Panc1 (cell line): ENCODE results near the gene OTOP2. TPM values are rescaled to one million over a fixed set of nuclear protein-coding genes. Genes with fewer than 3 reads are reported as not detected.

ENCODE experiments used
- ATAC-seq: fragments of 200-7000 bp; cut with Tn5 transposase; 2 replicates; pipeline ENCODE4 v1.9.1; 2020; ENCODE audit warnings: mild to moderate bottlenecking, moderate library complexity
- BruUV-seq: library from RNA; stranded (reverse); fragments of 400-500 nt; replicated peaks from 2 replicates; lab custom pipeline; 2021; lab: Mats Ljungman, UMichigan
- CTCF ChIA-PET: fragments of 300-600 bp; sonication (Branson Sonifier 250); formaldehyde crosslinking; loops from one replicate; lab custom pipeline; 2022; ENCODE audit warnings: antibody characterized with exemption; lab: Charles Lee
- POLR2A ChIA-PET: fragments of 300-600 bp; sonication (Branson Sonifier 250); formaldehyde crosslinking; loops from one replicate; lab custom pipeline; 2022; ENCODE audit warnings: antibody characterized with exemption; lab: Charles Lee
- DNase-seq: peaks from one replicate; pipeline ENCODE4 v3.0.0-alpha.2; 2010; ENCODE audit warnings: low read depth, low spot score
- H3K27ac ChIP-seq: 2 replicates; pipeline ENCODE4 v1.5.1; 2011; ENCODE audit warnings: mild to moderate bottlenecking, low read length, inconsistent platforms
- H3K27me3 ChIP-seq: fragments of 200-500 bp; sonication (Bioruptor generic); 2 replicates; pipeline ENCODE4 v1.6.0; 2014; ENCODE audit warnings: low read length, inconsistent platforms; ENCODE audit not compliant: control insufficient read depth, insufficient read depth
- H3K36me3 ChIP-seq: fragments of 200-500 bp; sonication (Bioruptor generic); 2 replicates; pipeline ENCODE4 v1.5.1; 2014; ENCODE audit warnings: inconsistent platforms, mild to moderate bottlenecking, low read length, moderate library complexity; ENCODE audit not compliant: control insufficient read depth, insufficient read depth
- H3K4me1 ChIP-seq: 2 replicates; pipeline ENCODE4 v1.5.1; 2011; ENCODE audit warnings: inconsistent platforms, mild to moderate bottlenecking, low read length, moderate library complexity; ENCODE audit not compliant: control insufficient read depth, insufficient read depth
- H3K4me3 ChIP-seq, 2 experiments: 2 replicates each; pipeline ENCODE4 v1.5.1; 2011 to 2012; ENCODE audit warnings: low read depth in 2 of 2, low read length in 2 of 2, mild to moderate bottlenecking in 2 of 2, inconsistent platforms in 1 of 2, moderate library complexity in 1 of 2
- H3K9me3 ChIP-seq: fragments of 200-500 bp; sonication (Bioruptor generic); 2 replicates; pipeline ENCODE4 v1.5.1; 2014; ENCODE audit warnings: low read depth, mild to moderate bottlenecking, inconsistent platforms, low read length, moderate library complexity; ENCODE audit not compliant: control insufficient read depth, insufficient read depth
- POLR2AphosphoS5 ChIP-seq: IDR thresholded peaks from 2 replicates; pipeline ENCODE4 v1.6.1; 2012; ENCODE audit warnings: mild to moderate bottlenecking, low read depth, low read length, moderate library complexity
- SIN3A ChIP-seq: IDR thresholded peaks from 2 replicates; pipeline ENCODE4 v1.6.1; 2012; ENCODE audit warnings: low read depth, mild to moderate bottlenecking, low read length, moderate library complexity, borderline replicate concordance; ENCODE audit not compliant: insufficient read depth
- TCF7L2 ChIP-seq: IDR thresholded peaks from 2 replicates; pipeline ENCODE4 v1.6.1; 2011; ENCODE audit warnings: mild to moderate bottlenecking, low read depth, low read length, inconsistent platforms
- in situ Hi-C: cut with HindIII; loops from 2 replicates; pipeline ENCODE4 v1.10.0; 2016; ENCODE audit warnings: low sequenced_read_pairs, low pct_unique_long_range_greater_than_20kb
- intact Hi-C: fragments of 100-400 bp; cut with micrococcal nuclease; formaldehyde crosslinking; loops from one replicate; pipeline ENCODE4 v1.10.0; 2022; ENCODE audit not compliant: unreplicated experiment
- total RNA-seq: library from RNA; stranded (reverse); gene quantifications from one replicate; pipeline ENCODE4 v1.2.1, GENCODE V29; 2021; ENCODE audit not compliant: unreplicated experiment
- TF ChIP-seq, protein P1 (sequence below), 2 experiments: IDR thresholded peaks; 2 replicates each; pipeline ENCODE4 v1.6.1; 2011 to 2012; ENCODE audit warnings: low read depth in 2 of 2, control low read depth in 1 of 2, low read length in 1 of 2, mild to moderate bottlenecking in 1 of 2, moderate library complexity in 1 of 2; ENCODE audit not compliant: insufficient read depth in 1 of 2
- TF ChIP-seq, protein P2 (sequence below): fragments of 450-650 bp; IDR thresholded peaks from 2 replicates; pipeline ENCODE4 v1.5.1; 2017; ENCODE audit warnings: mild to moderate bottlenecking

Gene OTOP2
- total RNA-seq, 1 experiment from 2014 or later: not detected

DNA sequence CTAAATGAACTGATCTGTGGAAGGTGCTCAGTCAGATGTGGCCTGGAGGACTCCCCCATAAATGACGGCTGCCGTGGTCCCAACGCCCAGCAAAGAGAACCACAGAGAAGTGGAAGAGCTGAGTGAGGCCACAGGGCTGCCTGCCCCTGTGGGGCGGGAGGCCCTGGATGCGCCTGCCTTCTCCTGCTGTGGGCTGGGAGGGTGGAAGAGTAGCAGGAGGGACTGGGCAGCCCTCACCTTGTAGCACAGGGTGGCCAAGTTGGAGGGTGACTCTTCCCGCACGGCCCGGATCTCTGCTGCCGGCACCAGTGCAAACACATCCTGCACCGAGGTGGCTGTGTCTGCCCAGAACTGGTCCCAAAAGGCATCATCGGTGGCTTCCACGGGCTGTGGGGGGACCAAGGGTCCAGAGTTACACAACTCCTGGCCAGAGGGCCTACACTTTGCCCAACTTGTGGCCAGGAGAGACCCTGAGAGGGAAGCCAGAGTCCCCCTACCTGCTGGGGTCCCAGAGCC is 40.2 kb downstream of the OTOP2 start:
- no peak for DNase-seq
- no peak overlapping the region for H3K27ac ChIP-seq
- intact Hi-C loops (loop anchor here (5.0 kb wide), 1 partner anchor 43 kb away; no protein-coding TSS in a partner anchor), in situ Hi-C loops (no loop called here)
- H3K27me3 ChIP-seq: no peaks in the 10 kb centered on the region
- POLR2A ChIA-PET: interaction anchor here (1.4 kb wide), 1 partner anchor 30 kb away, joined by 11 read pairs; no protein-coding TSS in a partner anchor
- no peaks in the 10 kb centered on the region for H3K36me3 ChIP-seq
- CTCF ChIA-PET: interaction anchor here (0.5 to 1.6 kb wide), 8 partner anchors 8 to 238 kb away, joined by 3 to 16 read pairs (median 4); partner anchors contain the start of genes FDXR and HID1
- ATAC-seq: no peak
- no peaks in the 10 kb centered on the region for H3K9me3 ChIP-seq
- peaks cover 3% of the 10 kb centered on the region; the same call in 1 of the 2 replicates for H3K4me1 ChIP-seq
- TF ChIP-seq, protein P1, sequence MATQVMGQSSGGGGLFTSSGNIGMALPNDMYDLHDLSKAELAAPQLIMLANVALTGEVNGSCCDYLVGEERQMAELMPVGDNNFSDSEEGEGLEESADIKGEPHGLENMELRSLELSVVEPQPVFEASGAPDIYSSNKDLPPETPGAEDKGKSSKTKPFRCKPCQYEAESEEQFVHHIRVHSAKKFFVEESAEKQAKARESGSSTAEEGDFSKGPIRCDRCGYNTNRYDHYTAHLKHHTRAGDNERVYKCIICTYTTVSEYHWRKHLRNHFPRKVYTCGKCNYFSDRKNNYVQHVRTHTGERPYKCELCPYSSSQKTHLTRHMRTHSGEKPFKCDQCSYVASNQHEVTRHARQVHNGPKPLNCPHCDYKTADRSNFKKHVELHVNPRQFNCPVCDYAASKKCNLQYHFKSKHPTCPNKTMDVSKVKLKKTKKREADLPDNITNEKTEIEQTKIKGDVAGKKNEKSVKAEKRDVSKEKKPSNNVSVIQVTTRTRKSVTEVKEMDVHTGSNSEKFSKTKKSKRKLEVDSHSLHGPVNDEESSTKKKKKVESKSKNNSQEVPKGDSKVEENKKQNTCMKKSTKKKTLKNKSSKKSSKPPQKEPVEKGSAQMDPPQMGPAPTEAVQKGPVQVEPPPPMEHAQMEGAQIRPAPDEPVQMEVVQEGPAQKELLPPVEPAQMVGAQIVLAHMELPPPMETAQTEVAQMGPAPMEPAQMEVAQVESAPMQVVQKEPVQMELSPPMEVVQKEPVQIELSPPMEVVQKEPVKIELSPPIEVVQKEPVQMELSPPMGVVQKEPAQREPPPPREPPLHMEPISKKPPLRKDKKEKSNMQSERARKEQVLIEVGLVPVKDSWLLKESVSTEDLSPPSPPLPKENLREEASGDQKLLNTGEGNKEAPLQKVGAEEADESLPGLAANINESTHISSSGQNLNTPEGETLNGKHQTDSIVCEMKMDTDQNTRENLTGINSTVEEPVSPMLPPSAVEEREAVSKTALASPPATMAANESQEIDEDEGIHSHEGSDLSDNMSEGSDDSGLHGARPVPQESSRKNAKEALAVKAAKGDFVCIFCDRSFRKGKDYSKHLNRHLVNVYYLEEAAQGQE (IDR thresholded peaks at IDR 0.05; ENCODE audit: insufficient read depth in 1 of 2, low read depth in 2 of 2, low read length in 1 of 2): no peak
- no peak for TF ChIP-seq SIN3A
- TF ChIP-seq POLR2AphosphoS5: no peak
- TF ChIP-seq, protein P2, sequence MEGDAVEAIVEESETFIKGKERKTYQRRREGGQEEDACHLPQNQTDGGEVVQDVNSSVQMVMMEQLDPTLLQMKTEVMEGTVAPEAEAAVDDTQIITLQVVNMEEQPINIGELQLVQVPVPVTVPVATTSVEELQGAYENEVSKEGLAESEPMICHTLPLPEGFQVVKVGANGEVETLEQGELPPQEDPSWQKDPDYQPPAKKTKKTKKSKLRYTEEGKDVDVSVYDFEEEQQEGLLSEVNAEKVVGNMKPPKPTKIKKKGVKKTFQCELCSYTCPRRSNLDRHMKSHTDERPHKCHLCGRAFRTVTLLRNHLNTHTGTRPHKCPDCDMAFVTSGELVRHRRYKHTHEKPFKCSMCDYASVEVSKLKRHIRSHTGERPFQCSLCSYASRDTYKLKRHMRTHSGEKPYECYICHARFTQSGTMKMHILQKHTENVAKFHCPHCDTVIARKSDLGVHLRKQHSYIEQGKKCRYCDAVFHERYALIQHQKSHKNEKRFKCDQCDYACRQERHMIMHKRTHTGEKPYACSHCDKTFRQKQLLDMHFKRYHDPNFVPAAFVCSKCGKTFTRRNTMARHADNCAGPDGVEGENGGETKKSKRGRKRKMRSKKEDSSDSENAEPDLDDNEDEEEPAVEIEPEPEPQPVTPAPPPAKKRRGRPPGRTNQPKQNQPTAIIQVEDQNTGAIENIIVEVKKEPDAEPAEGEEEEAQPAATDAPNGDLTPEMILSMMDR: no peak
- TF ChIP-seq TCF7L2: no peak
- no peak overlapping the region for H3K4me3 ChIP-seq
- no TSS peak for BruUV-seq

GRCh38 chr17:74964988-74965622 is 41.0 kb downstream of the OTOP2 start:
- H3K36me3 ChIP-seq: no peaks in the 10 kb centered on the region
- H3K4me3 ChIP-seq: no peak overlapping the region
- no peaks in the 10 kb centered on the region for H3K27me3 ChIP-seq
- intact Hi-C loops (loop anchor here (5.0 kb wide), 1 partner anchor 42 kb away; no protein-coding TSS in a partner anchor), in situ Hi-C loops (no loop called here)
- no peaks in the 10 kb centered on the region for H3K9me3 ChIP-seq
- ATAC-seq (no peak), DNase-seq (no peak)
- no peak overlapping the region for H3K27ac ChIP-seq
- no TSS peak for BruUV-seq
- CTCF ChIA-PET: no interaction called here
- peaks cover 3% of the 10 kb centered on the region; the same call in 1 of the 2 replicates for H3K4me1 ChIP-seq
- POLR2A ChIA-PET: interaction anchor here (0.7 kb wide), 1 partner anchor 17 kb away, joined by 3 read pairs; no protein-coding TSS in a partner anchor
- TF ChIP-seq TCF7L2: no peak
- TF ChIP-seq, protein P1 (IDR thresholded peaks at IDR 0.05; ENCODE audit: insufficient read depth in 1 of 2, low read depth in 2 of 2, low read length in 1 of 2): no peak
- TF ChIP-seq POLR2AphosphoS5: no peak
- TF ChIP-seq SIN3A: no peak
- TF ChIP-seq, protein P2: no peak
